Thyroid gland (tissue), 4 donors: ENCODE data around the gene GABARAPL2. TPM values are rescaled to one million over a fixed set of nuclear protein-coding genes. Genes with fewer than 3 reads are reported as not detected.

Source experiments
- DNase-seq, 2 donors: peaks; one replicate each; pipeline ENCODE4 v3.0.0-alpha.2; 2019
- H3K27ac ChIP-seq, 3 donors: fragments of 200-600 bp; sonication (generic); 1 replicate in 2 of 3; 2 replicates in 1 of 3; pipeline ENCODE4 v1.5.1; 2016 to 2019; ENCODE audit warnings: mild to moderate bottlenecking in 1 of 3, moderate library complexity in 1 of 3
- H3K27me3 ChIP-seq: fragments of 200-600 bp; sonication (generic); one replicate; pipeline ENCODE4 v1.5.1; 2019
- H3K36me3 ChIP-seq, 2 donors: fragments of 200-600 bp; sonication (generic); one replicate each; pipeline ENCODE4 v1.5.1; 2016 to 2019
- H3K4me1 ChIP-seq, 2 donors: fragments of 200-600 bp; sonication (generic); one replicate each; pipeline ENCODE4 v1.5.1; 2017 to 2019
- H3K4me3 ChIP-seq, 3 donors: fragments of 200-600 bp; sonication (generic); replicated peaks in 1 of 3; 1 replicate in 2 of 3; 2 replicates in 1 of 3; pipeline ENCODE4 v1.5.1; 2016; ENCODE audit warnings: mild to moderate bottlenecking in 1 of 3
- H3K9me3 ChIP-seq: fragments of 200-600 bp; sonication (generic); one replicate; pipeline ENCODE4 v1.5.1; 2017
- CTCF ChIP-seq, 6 experiments: fragments of 200-600 bp in 3 of 6; fragments of 450-650 bp in 3 of 6; sonication (generic) in 3 of 6; IDR thresholded peaks; one replicate each; pipeline ENCODE4 v1.5.1; 2016 to 2019; ENCODE audit warnings: antibody characterized with exemption in 6 of 6, mild to moderate bottlenecking in 2 of 6, inconsistent platforms in 1 of 6, moderate library complexity in 1 of 6
- POLR2A ChIP-seq, 2 donors: fragments of 450-650 bp; IDR thresholded peaks; one replicate each; pipeline ENCODE4 v1.6.1; 2017; ENCODE audit warnings: antibody characterized with exemption in 2 of 2, mild to moderate bottlenecking in 2 of 2, moderate library complexity in 1 of 2
- WGBS, 2 donors: methylation state at CpG; one replicate each; pipeline ENCODE4 v1.1.5; 2017; 5-methylcytosine and 5-hydroxymethylcytosine counted together
- intact Hi-C: fragments of 100-400 bp; cut with DNase I; formaldehyde crosslinking; loops from one replicate; pipeline ENCODE4 v1.15.1; 2023
- total RNA-seq, 4 donors: library from RNA; depleted of rRNA; stranded (reverse); fragments of >200 nt; gene quantifications; one replicate each; pipeline ENCODE4 v1.2.3, GENCODE V29; 2016

The GABARAPL2 gene
- 100 to 1,000 TPM in 2 of 4 donors, 10 to 100 TPM in 2; 75.3 to 223 (median 122) TPM for total RNA-seq

GRCh38 chr16:75566040-75566757, at the start of gene GABARAPL2:
GABARAPL2 (plus strand) TSS chr16:75566379; CDS start chr16:75566487, 108 bp downstream.
- intact Hi-C loops, result loop anchor here (10.0 kb wide), 1 partner anchor 51 kb away; no protein-coding TSS in a partner anchor
- peaks cover 15 to 21% of the 10 kb centered on the region in 2 donors for H3K4me1 ChIP-seq
- H3K9me3 ChIP-seq, result no peaks in the 10 kb centered on the region
- H3K4me3 ChIP-seq, result peak within 1 kb of the TSS; percentile 62 to 90 (median 77)
- peak; percentile 76 to 77 for DNase-seq
- peaks cover 18 to 23% of the 10 kb centered on the region in 2 donors for H3K36me3 ChIP-seq
- WGBS, 2 donors, result 0 to 2% methylated on average over 19 to 24 of the region's 69 CpGs
- no peaks in the 10 kb centered on the region for H3K27me3 ChIP-seq
- TF ChIP-seq POLR2A (IDR thresholded peaks at IDR 0.05) (peak in 1 of 2 donors; percentile 89), CTCF (IDR thresholded peaks at IDR 0.05) (peak in 1 of 6 experiments; percentile 4)
- peak within 1 kb of the TSS; percentile 17 to 64 (median 61) for H3K27ac ChIP-seq

- H3K27me3 ChIP-seq, result no peaks in the 10 kb centered on the region
- 93 to 96% methylated on average over 6 of the region's 6 CpGs for WGBS, 2 donors
- no peak overlapping the region for H3K4me3 ChIP-seq
- intact Hi-C loops, result loop anchor here (10.0 kb wide), 1 partner anchor 46 kb away; the partner anchor contains the start of gene GABARAPL2
- no peak for TF ChIP-seq POLR2A (IDR thresholded peaks at IDR 0.05)
- TF ChIP-seq CTCF (IDR thresholded peaks at IDR 0.05), result no peak
- H3K4me1 ChIP-seq, result peaks cover 9 to 10% of the 10 kb centered on the region in 2 donors
- no peak for DNase-seq
- no peak overlapping the region for H3K27ac ChIP-seq
- no peaks in the 10 kb centered on the region for H3K9me3 ChIP-seq
- no peaks in the 10 kb centered on the region for H3K36me3 ChIP-seq
These were observed 47.0 kb upstream of the GABARAPL2 start for GRCh38 chr16:75519175-75519574.

- Histone ChIP-seq H3K9me3 (no peaks in the 10 kb centered on the region), H3K27me3 (no peaks in the 10 kb centered on the region), H3K27ac (no peak overlapping the region), H3K4me3 (no peak overlapping the region), H3K4me1 (no peaks in the 10 kb centered on the region), H3K36me3 (no peaks in the 10 kb centered on the region)
- 90 to 92% methylated on average over 5 of the region's 5 CpGs for WGBS, 2 donors
- intact Hi-C loops, result no loop called here
- TF ChIP-seq CTCF (IDR thresholded peaks at IDR 0.05), result no peak
- no peak for TF ChIP-seq POLR2A (IDR thresholded peaks at IDR 0.05)
- DNase-seq, result no peak
These were observed 40.0 kb upstream of the GABARAPL2 start for GRCh38 chr16:75526032-75526790.

- H3K36me3 ChIP-seq, result no peaks in the 10 kb centered on the region
- 82 to 94% methylated on average over 5 of the region's 5 CpGs for WGBS, 2 donors
- H3K4me1 ChIP-seq, result no peaks in the 10 kb centered on the region
- DNase-seq, result no peak
- no peaks in the 10 kb centered on the region for H3K9me3 ChIP-seq
- H3K4me3 ChIP-seq, result no peak overlapping the region
- no peak for TF ChIP-seq POLR2A (IDR thresholded peaks at IDR 0.05)
- TF ChIP-seq CTCF (IDR thresholded peaks at IDR 0.05), result no peak
- no peaks in the 10 kb centered on the region for H3K27me3 ChIP-seq
- H3K27ac ChIP-seq, result no peak overlapping the region
- intact Hi-C loops, result no loop called here
These were observed 38.3 kb upstream of the GABARAPL2 start for GRCh38 chr16:75527825-75528299.
